Calu3 (cell line): ENCODE measurements around the gene CDC42SE1. TPM values are rescaled to one million over a fixed set of nuclear protein-coding genes. Genes with fewer than 3 reads are reported as not detected.
A peak's percentile ranks its signal among the peaks of the same experiment; 100 is the strongest.

Experiments
- BruUV-seq: library from RNA; stranded (reverse); fragments of 400-500 nt; replicated peaks from 2 replicates; lab custom pipeline; 2021; lab: Mats Ljungman, UMichigan
- CTCF ChIA-PET: fragments of 300-600 bp; sonication (Branson Sonifier 250); formaldehyde crosslinking; loops from one replicate; lab custom pipeline; 2022; ENCODE audit warnings: antibody characterized with exemption; lab: Charles Lee
- DNase-seq: peaks from one replicate; pipeline ENCODE4 v3.0.0; 2022
- H3K27ac Mint-ChIP-seq: one replicate; pipeline ENCODE4 v1.8.0; 2022; ENCODE audit warnings: mixed read lengths; ENCODE audit not compliant: unreplicated experiment
- H3K27me3 Mint-ChIP-seq: one replicate; pipeline ENCODE4 v1.8.0; 2022; ENCODE audit warnings: mixed read lengths; ENCODE audit not compliant: unreplicated experiment
- H3K36me3 Mint-ChIP-seq: one replicate; pipeline ENCODE4 v1.8.0; 2022; ENCODE audit warnings: mild to moderate bottlenecking, moderate library complexity, mixed read lengths; ENCODE audit not compliant: insufficient read depth, unreplicated experiment
- H3K4me1 Mint-ChIP-seq: one replicate; pipeline ENCODE4 v1.8.0; 2022; ENCODE audit warnings: mild to moderate bottlenecking, low read depth, mixed read lengths; ENCODE audit not compliant: unreplicated experiment
- H3K4me3 Mint-ChIP-seq: one replicate; pipeline ENCODE4 v1.8.0; 2022; ENCODE audit warnings: mild to moderate bottlenecking, low read depth, moderate library complexity, mixed read lengths; ENCODE audit not compliant: unreplicated experiment
- H3K9me3 Mint-ChIP-seq: one replicate; pipeline ENCODE4 v1.8.0; 2022; ENCODE audit warnings: low read depth, mixed read lengths; ENCODE audit not compliant: unreplicated experiment
- CTCF ChIP-seq: fragments of 200-600 bp; IDR thresholded peaks from one replicate; pipeline ENCODE4 v1.8.0; 2022; ENCODE audit warnings: antibody characterized with exemption; ENCODE audit not compliant: unreplicated experiment
- intact Hi-C: fragments of 100-400 bp; cut with micrococcal nuclease; formaldehyde crosslinking; loops from one replicate; pipeline ENCODE4 v1.10.0; 2022; ENCODE audit not compliant: unreplicated experiment
- total RNA-seq: library from RNA; stranded (reverse); gene quantifications from 2 replicates; pipeline ENCODE4 v1.2.3, GENCODE V29; 2022

Gene CDC42SE1
- total RNA-seq, 1 experiment from 2014 or later = 110 TPM

DNA sequence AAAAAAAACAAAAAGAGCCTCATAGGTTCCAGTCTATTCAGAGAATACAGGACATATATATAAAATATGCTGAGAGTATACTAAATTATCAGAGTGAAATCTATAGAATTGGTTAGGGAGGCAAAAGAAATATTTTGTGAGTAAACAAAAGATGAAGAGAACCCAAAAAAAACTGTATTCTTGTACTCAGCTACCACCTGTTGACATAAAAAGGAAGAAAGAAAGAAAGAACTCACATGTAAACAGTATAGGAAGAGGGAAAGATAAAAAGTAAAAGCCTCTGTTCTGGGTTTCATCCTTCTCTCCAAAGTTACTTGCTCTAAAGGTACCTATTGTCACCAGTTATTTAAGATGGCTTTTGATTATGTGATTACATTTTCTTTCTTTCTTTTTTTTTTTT, 33.0 kb downstream of the CDC42SE1 start:
- no TSS peak for BruUV-seq
- no peak overlapping the region for H3K4me3 Mint-ChIP-seq
- H3K4me1 Mint-ChIP-seq = no peaks in the 10 kb centered on the region
- H3K27ac Mint-ChIP-seq = no peak overlapping the region
- H3K27me3 Mint-ChIP-seq = no peaks in the 10 kb centered on the region
- no peak for DNase-seq
- H3K36me3 Mint-ChIP-seq = peaks cover 10% of the 10 kb centered on the region
- CTCF ChIA-PET = no interaction called here
- no peak for TF ChIP-seq CTCF
- H3K9me3 Mint-ChIP-seq = no peaks in the 10 kb centered on the region
- intact Hi-C loops = no loop called here

DNA sequence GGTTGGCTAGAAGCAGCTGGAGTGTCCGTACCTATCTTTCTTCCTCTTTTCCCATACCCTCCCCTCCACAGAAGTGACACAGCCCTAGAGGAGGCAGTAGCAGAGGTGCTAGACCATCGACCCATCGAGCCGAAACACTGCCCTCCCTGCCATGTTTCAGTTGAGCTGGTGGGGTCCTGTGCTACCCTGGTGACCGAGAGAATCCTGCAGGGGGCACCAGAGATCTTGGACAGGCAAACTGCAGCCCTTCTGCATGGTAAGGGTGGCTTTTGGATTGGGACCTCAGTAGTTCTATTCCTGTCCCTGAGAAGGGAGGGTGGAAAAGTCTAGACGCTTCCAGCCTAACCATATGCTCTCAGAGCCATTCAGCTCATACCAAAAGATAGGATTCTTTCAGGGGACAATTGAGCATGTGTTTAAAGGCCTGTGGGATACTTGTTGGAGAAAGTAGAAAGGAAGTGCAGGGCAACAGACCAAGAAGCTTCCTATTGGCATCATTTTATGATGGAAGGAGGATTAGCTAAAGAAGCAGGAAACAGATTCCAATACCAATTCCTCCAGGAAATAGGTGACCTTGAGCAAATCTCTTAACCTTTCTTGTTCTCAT, 34.8 kb downstream of the CDC42SE1 start:
- Mint-ChIP-seq H3K4me3 (no peak overlapping the region), H3K27ac (no peak overlapping the region), H3K27me3 (no peaks in the 10 kb centered on the region), H3K36me3 (peaks cover 10% of the 10 kb centered on the region), H3K4me1 (no peaks in the 10 kb centered on the region), H3K9me3 (no peaks in the 10 kb centered on the region)
- intact Hi-C loops = loop anchor here (2.0 kb wide), 1 partner anchor 132 kb away; the partner anchor contains the start of gene TNFAIP8L2
- TF ChIP-seq CTCF = peak; percentile 69
- peak; percentile 83 for DNase-seq
- no TSS peak for BruUV-seq
- CTCF ChIA-PET = interaction anchor here (0.6 to 1.6 kb wide), 7 partner anchors 18 to 104 kb away, joined by 3 to 14 read pairs (median 5); partner anchors contain the start of genes C1orf56 and MINDY1

DNA sequence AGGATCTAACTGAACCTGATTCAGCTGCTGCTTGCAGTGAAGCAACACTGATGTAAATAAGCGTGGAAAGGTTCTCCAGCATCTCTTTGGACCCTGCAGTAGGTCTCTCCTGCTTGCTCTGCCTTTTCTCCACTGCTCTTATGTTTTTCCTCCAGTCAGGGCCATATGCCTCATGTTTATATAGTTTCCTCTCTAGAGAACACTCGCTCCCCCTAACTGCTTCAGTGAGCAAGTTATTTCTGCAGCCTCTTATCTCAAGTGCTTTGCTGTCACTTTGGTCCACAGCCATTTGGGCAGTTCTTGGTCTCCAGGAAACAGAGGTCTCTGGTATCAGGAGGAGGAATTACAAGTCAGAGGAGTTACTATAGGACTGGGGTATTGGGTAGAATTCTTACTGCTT, 45.9 kb downstream of the CDC42SE1 start:
- BruUV-seq = no TSS peak
- no peaks in the 10 kb centered on the region for H3K9me3 Mint-ChIP-seq

GRCh38 chr1:151012684-151013471, 46.5 kb downstream of the CDC42SE1 start:
- Mint-ChIP-seq H3K27me3 (no peaks in the 10 kb centered on the region), H3K9me3 (no peaks in the 10 kb centered on the region), H3K4me1 (peaks cover 12% of the 10 kb centered on the region), H3K36me3 (peaks cover 20% of the 10 kb centered on the region), H3K4me3 (no peak overlapping the region), H3K27ac (no peak overlapping the region)
- DNase-seq = no peak
- CTCF ChIA-PET = no interaction called here
- intact Hi-C loops = no loop called here
- TF ChIP-seq CTCF = no peak
- no TSS peak for BruUV-seq

More for the DNA sequence above, 45.9 kb downstream of the CDC42SE1 start:
- no peak for TF ChIP-seq CTCF
- Mint-ChIP-seq H3K27ac (no peak overlapping the region), H3K4me1 (peaks cover 9% of the 10 kb centered on the region), H3K4me3 (no peak overlapping the region), H3K27me3 (no peaks in the 10 kb centered on the region), H3K36me3 (peaks cover 14% of the 10 kb centered on the region)
- DNase-seq = no peak
- intact Hi-C loops = no loop called here
- CTCF ChIA-PET = no interaction called here
